ENCODE results near the gene LHFPL6.

LHFPL6 gene

GRCh38 chr13:39401756-39402155, 201.2 kb downstream of the LHFPL6 start:
- DNase-seq: no peak
- Histone ChIP-seq H2AFZ (ENCODE audit: low read length) (no peak overlapping the region), H3K4me1 (ENCODE audit: low read length) (no peaks in the 10 kb centered on the region), H3K79me2 (ENCODE audit: low read length) (no peaks in the 10 kb centered on the region), H3K9me3 (replicated peaks; ENCODE audit: insufficient read depth, low read length) (no peaks in the 10 kb centered on the region), H3K27ac (ENCODE audit: low read length) (no peak overlapping the region), H3K36me3 (replicated peaks; ENCODE audit: insufficient read depth, low read length) (no peaks in the 10 kb centered on the region), H3K9me2 (replicated peaks; ENCODE audit: insufficient read depth, low read length) (no peaks in the 10 kb centered on the region), H3F3A (ENCODE audit: insufficient read depth, low read length) (no peaks in the 10 kb centered on the region), H3K4me3 (ENCODE audit: low read length) (no peak overlapping the region), H3K9ac (ENCODE audit: low read length) (no peak overlapping the region), H4K20me1 (ENCODE audit: insufficient read depth, low read length) (no peaks in the 10 kb centered on the region), H3K27me3 (replicated peaks; ENCODE audit: insufficient read depth, low read length) (no peaks in the 10 kb centered on the region), H3K4me2 (ENCODE audit: low read depth, low read length) (no peak overlapping the region)
- TF ChIP-seq EZH2 (optimal IDR thresholded peaks at IDR 0.05; ENCODE audit: low read depth, low read length): no peak

- no peak overlapping the region for H3K4me2 ChIP-seq (ENCODE audit: low read depth, low read length)
- TF ChIP-seq EZH2phosphoT487 (IDR thresholded peaks at IDR 0.05; ENCODE audit: low read length): no peak
- TF ChIP-seq CTCF (IDR thresholded peaks at IDR 0.05; ENCODE audit: low read length): no peak
- TF ChIP-seq EZH2 (optimal IDR thresholded peaks at IDR 0.05; ENCODE audit: low read depth, low read length): no peak
These were observed 201.8 kb downstream of the LHFPL6 start for GRCh38 chr13:39401046-39401705.

GRCh38 chr13:39399102-39399501, 203.9 kb downstream of the LHFPL6 start:
- no peak for DNase-seq
- no peaks in the 10 kb centered on the region for H3F3A ChIP-seq (ENCODE audit: insufficient read depth, low read length)
- no peaks in the 10 kb centered on the region for H3K27me3 ChIP-seq (replicated peaks; ENCODE audit: insufficient read depth, low read length)
- no peaks in the 10 kb centered on the region for H3K9me3 ChIP-seq (replicated peaks; ENCODE audit: insufficient read depth, low read length)
- no peak overlapping the region for H3K27ac ChIP-seq (ENCODE audit: low read length)
- TF ChIP-seq EZH2 (optimal IDR thresholded peaks at IDR 0.05; ENCODE audit: low read depth, low read length) (no peak), EZH2phosphoT487 (IDR thresholded peaks at IDR 0.05; ENCODE audit: low read length) (no peak), CTCF (IDR thresholded peaks at IDR 0.05; ENCODE audit: low read length) (no peak)
- H3K79me2 ChIP-seq (ENCODE audit: low read length): no peaks in the 10 kb centered on the region
- no peak overlapping the region for H3K9ac ChIP-seq (ENCODE audit: low read length)
- no peak overlapping the region for H3K4me3 ChIP-seq (ENCODE audit: low read length)
- no peak overlapping the region for H3K4me2 ChIP-seq (ENCODE audit: low read depth, low read length)
- H3K9me2 ChIP-seq (replicated peaks; ENCODE audit: insufficient read depth, low read length): no peaks in the 10 kb centered on the region
- H4K20me1 ChIP-seq (ENCODE audit: insufficient read depth, low read length): no peaks in the 10 kb centered on the region
- H3K4me1 ChIP-seq (ENCODE audit: low read length): no peaks in the 10 kb centered on the region
- no peak overlapping the region for H2AFZ ChIP-seq (ENCODE audit: low read length)
- H3K36me3 ChIP-seq (replicated peaks; ENCODE audit: insufficient read depth, low read length): no peaks in the 10 kb centered on the region

More at GRCh38 chr13:39401046-39401705, 201.8 kb downstream of the LHFPL6 start:
- Histone ChIP-seq H3F3A (ENCODE audit: insufficient read depth, low read length) (no peaks in the 10 kb centered on the region), H3K4me3 (ENCODE audit: low read length) (no peak overlapping the region), H4K20me1 (ENCODE audit: insufficient read depth, low read length) (no peaks in the 10 kb centered on the region), H3K9me3 (replicated peaks; ENCODE audit: insufficient read depth, low read length) (no peaks in the 10 kb centered on the region), H2AFZ (ENCODE audit: low read length) (no peak overlapping the region), H3K79me2 (ENCODE audit: low read length) (no peaks in the 10 kb centered on the region), H3K4me1 (ENCODE audit: low read length) (no peaks in the 10 kb centered on the region), H3K27ac (ENCODE audit: low read length) (no peak overlapping the region), H3K36me3 (replicated peaks; ENCODE audit: insufficient read depth, low read length) (no peaks in the 10 kb centered on the region), H3K9me2 (replicated peaks; ENCODE audit: insufficient read depth, low read length) (no peaks in the 10 kb centered on the region), H3K27me3 (replicated peaks; ENCODE audit: insufficient read depth, low read length) (no peaks in the 10 kb centered on the region), H3K9ac (ENCODE audit: low read length) (no peak overlapping the region)
- DNase-seq: no peak

GRCh38 chr13:39397896-39398265, 205.1 kb downstream of the LHFPL6 start:
- Histone ChIP-seq H3K4me3 (ENCODE audit: low read length) (no peak overlapping the region), H3K79me2 (ENCODE audit: low read length) (no peaks in the 10 kb centered on the region), H4K20me1 (ENCODE audit: insufficient read depth, low read length) (no peaks in the 10 kb centered on the region), H3K36me3 (replicated peaks; ENCODE audit: insufficient read depth, low read length) (no peaks in the 10 kb centered on the region), H3K9me3 (replicated peaks; ENCODE audit: insufficient read depth, low read length) (no peaks in the 10 kb centered on the region), H3K4me2 (ENCODE audit: low read depth, low read length) (no peak overlapping the region), H3K27me3 (replicated peaks; ENCODE audit: insufficient read depth, low read length) (no peaks in the 10 kb centered on the region), H3K4me1 (ENCODE audit: low read length) (no peaks in the 10 kb centered on the region), H2AFZ (ENCODE audit: low read length) (no peak overlapping the region), H3K9ac (ENCODE audit: low read length) (no peak overlapping the region), H3K27ac (ENCODE audit: low read length) (no peak overlapping the region), H3K9me2 (replicated peaks; ENCODE audit: insufficient read depth, low read length) (no peaks in the 10 kb centered on the region), H3F3A (ENCODE audit: insufficient read depth, low read length) (no peaks in the 10 kb centered on the region)
- TF ChIP-seq EZH2 (optimal IDR thresholded peaks at IDR 0.05; ENCODE audit: low read depth, low read length) (no peak), EZH2phosphoT487 (IDR thresholded peaks at IDR 0.05; ENCODE audit: low read length) (no peak), CTCF (IDR thresholded peaks at IDR 0.05; ENCODE audit: low read length) (no peak)
- no peak for DNase-seq

Data from MM.1S (cell line).